Gastrocnemius medialis (tissue), 4 donors: ENCODE measurements around the gene SMAD6.

Source experiments
- POLR2A ChIP-seq, 2 donors: fragments of 450-650 bp; IDR thresholded peaks; one replicate each; pipeline ENCODE4 v1.6.1; 2017; ENCODE audit warnings: antibody characterized with exemption in 2 of 2, mild to moderate bottlenecking in 2 of 2, moderate library complexity in 2 of 2
- TF ChIP-seq, protein P1 (sequence below), 5 experiments: fragments of 450-650 bp in 3 of 5; fragments of 200-600 bp in 2 of 5; sonication (generic) in 2 of 5; IDR thresholded peaks in 4 of 5; conservative IDR thresholded peaks in 1 of 5; 1 replicate in 4 of 5; 2 replicates in 1 of 5; pipeline ENCODE4 v1.5.1; 2016 to 2019; ENCODE audit warnings: antibody characterized with exemption in 5 of 5, mild to moderate bottlenecking in 3 of 5, moderate library complexity in 3 of 5

DNA sequence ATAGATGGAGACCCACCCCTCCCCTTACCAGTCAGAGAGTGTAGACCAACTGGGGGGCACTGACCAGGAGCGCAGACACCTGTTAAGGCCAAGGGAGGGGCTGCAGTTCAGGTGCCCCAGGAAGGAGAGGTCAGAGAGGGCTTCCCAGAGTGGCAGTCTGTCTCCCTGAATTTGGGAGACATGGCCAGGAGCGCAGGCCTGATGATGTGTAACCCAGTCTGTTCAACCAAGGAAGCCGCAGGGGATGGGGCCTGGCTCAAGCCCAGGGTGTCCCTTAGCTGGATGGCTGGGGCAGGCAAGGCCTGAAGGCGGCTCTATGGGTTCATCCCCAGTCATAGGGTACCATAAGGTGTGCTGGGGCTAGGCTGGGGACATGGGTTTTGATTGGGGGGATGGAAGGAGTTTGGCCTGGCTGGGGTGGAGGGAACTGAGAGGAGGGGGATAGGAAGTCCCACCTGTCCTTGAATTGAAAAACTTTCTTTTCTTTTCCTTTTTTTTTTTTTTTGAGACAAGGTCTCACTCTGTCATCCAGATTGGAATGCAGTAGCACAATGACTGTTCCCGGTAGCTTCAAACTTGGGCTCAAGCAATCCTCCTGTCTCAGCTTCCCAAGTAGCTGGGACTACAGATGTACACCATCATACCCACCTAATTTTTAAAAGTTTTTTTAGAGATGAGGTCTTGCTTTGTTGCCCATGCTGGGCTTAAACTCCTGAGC, 75.7 kb downstream of the SMAD6 start:
- TF ChIP-seq POLR2A (IDR thresholded peaks at IDR 0.05) = no peak
- TF ChIP-seq, protein P1, sequence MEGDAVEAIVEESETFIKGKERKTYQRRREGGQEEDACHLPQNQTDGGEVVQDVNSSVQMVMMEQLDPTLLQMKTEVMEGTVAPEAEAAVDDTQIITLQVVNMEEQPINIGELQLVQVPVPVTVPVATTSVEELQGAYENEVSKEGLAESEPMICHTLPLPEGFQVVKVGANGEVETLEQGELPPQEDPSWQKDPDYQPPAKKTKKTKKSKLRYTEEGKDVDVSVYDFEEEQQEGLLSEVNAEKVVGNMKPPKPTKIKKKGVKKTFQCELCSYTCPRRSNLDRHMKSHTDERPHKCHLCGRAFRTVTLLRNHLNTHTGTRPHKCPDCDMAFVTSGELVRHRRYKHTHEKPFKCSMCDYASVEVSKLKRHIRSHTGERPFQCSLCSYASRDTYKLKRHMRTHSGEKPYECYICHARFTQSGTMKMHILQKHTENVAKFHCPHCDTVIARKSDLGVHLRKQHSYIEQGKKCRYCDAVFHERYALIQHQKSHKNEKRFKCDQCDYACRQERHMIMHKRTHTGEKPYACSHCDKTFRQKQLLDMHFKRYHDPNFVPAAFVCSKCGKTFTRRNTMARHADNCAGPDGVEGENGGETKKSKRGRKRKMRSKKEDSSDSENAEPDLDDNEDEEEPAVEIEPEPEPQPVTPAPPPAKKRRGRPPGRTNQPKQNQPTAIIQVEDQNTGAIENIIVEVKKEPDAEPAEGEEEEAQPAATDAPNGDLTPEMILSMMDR (IDR thresholded peaks at IDR 0.05 in 4 of 5, conservative IDR thresholded peaks at IDR 0.05 in 1 of 5) = no peak
